Erythroblast (primary cell): ENCODE data around the gene SETD3.

Source experiments
- GATA1 ChIP-seq: IDR thresholded peaks from 2 replicates; pipeline ENCODE4 v1.6.1; 2011; ENCODE audit warnings: low read depth, mild to moderate bottlenecking, control low read depth, low read length, moderate library complexity
- POLR2A ChIP-seq: IDR thresholded peaks from 2 replicates; pipeline ENCODE4 v1.6.1; 2011; ENCODE audit warnings: mild to moderate bottlenecking, low read length

DNA sequence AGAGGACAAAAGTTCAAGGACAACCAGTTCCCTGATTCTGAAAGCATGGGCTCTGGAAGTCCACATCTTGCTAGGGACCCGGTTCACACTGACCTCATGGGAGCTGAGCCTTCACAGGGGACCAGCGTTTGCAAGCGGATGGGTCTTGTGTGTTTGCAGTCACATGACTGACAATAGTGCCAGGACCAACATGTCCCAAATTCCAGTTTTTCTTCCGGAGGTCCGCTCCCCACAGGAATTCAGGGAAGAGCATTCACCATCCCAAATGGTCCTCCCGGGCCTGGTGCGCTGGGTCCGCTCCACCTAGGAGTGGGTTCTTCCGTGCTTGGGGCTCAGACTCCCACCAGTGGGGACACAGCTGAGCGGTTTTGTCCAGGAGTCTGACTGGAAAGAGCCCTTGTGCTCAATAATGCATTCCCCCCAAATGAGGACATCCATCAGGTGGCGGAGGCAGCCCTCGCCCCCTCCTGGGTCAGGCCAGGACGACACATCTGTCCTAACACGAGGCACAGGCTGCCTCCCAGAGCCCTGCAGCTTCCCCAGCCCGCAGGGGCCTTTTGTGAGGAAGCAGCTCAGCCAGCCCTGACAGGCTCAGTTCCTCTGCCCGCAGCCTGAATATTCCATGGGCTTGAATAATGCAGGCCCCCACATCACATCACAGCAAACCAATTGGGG, 116.9 kb downstream of the SETD3 start:
- TF ChIP-seq POLR2A, result no peak
- no peak for TF ChIP-seq GATA1
